GM23338 (cell line): ENCODE results near the gene GZF1. TPM values are rescaled to one million over a fixed set of nuclear protein-coding genes. Genes with fewer than 3 reads are reported as not detected.

Experiments used
- ATAC-seq: fragments of 200-7000 bp; cut with Tn5 transposase; 3 replicates; pipeline ENCODE4 v1.9.1; 2020
- DNase-seq: peaks from one replicate; pipeline ENCODE4 v3.0.0-alpha.2; 2015; ENCODE audit warnings: low spot score
- H2AFZ ChIP-seq: fragments of 200-600 bp; sonication (generic); 2 replicates; pipeline ENCODE4 v1.8.0; 2016; ENCODE audit warnings: antibody characterized with exemption, mild to moderate bottlenecking, moderate library complexity
- H3F3A ChIP-seq: fragments of 200-600 bp; sonication (generic); replicated peaks from 2 replicates; pipeline ENCODE4 v1.8.0; 2017; ENCODE audit warnings: antibody characterized with exemption, mixed run types, low read depth
- H3K27ac ChIP-seq: fragments of 200-600 bp; sonication (generic); 2 replicates; pipeline ENCODE4 v1.6.1; 2016; ENCODE audit warnings: low read depth
- H3K27me3 ChIP-seq: fragments of 200-600 bp; sonication (generic); 2 replicates; pipeline ENCODE4 v1.8.0; 2016; ENCODE audit warnings: mild to moderate bottlenecking, mixed run types, moderate library complexity; ENCODE audit not compliant: insufficient read depth
- H3K36me3 ChIP-seq: fragments of 200-600 bp; sonication (generic); 2 replicates; pipeline ENCODE4 v1.8.0; 2016; ENCODE audit warnings: mild to moderate bottlenecking; ENCODE audit not compliant: insufficient read depth
- H3K4me1 ChIP-seq: fragments of 200-600 bp; sonication (generic); 2 replicates; pipeline ENCODE4 v1.8.0; 2016; ENCODE audit warnings: mild to moderate bottlenecking, moderate library complexity; ENCODE audit not compliant: insufficient read depth
- H3K4me2 ChIP-seq: fragments of 200-600 bp; sonication (generic); 2 replicates; pipeline ENCODE4 v1.7.1; 2017; ENCODE audit warnings: mixed run types
- H3K4me3 ChIP-seq: fragments of 200-600 bp; sonication (generic); 2 replicates; pipeline ENCODE4 v1.6.1; 2016; ENCODE audit warnings: mixed run types
- H3K79me2 ChIP-seq: fragments of 200-600 bp; sonication (generic); replicated peaks from 2 replicates; pipeline ENCODE4 v1.8.0; 2017; ENCODE audit warnings: mild to moderate bottlenecking; ENCODE audit not compliant: insufficient read depth
- H3K9me2 ChIP-seq: fragments of 200-600 bp; sonication (generic); 2 replicates; pipeline ENCODE4 v1.8.0; 2017; ENCODE audit not compliant: insufficient read depth
- H4K20me1 ChIP-seq: fragments of 200-600 bp; sonication (generic); replicated peaks from 2 replicates; pipeline ENCODE4 v1.8.0; 2017; ENCODE audit warnings: mild to moderate bottlenecking; ENCODE audit not compliant: insufficient read depth
- H3K27ac Mint-ChIP-seq: 2 replicates; pipeline ENCODE4 v1.8.0; 2020; ENCODE audit warnings: inconsistent platforms, mild to moderate bottlenecking, moderate library complexity, mixed read lengths
- H3K27me3 Mint-ChIP-seq: 3 replicates; pipeline ENCODE4 v1.8.0; 2022; ENCODE audit warnings: low read depth, mild to moderate bottlenecking, moderate library complexity, mixed read lengths, inconsistent platforms; ENCODE audit not compliant: insufficient read depth, poor library complexity
- H3K36me3 Mint-ChIP-seq: 3 replicates; pipeline ENCODE4 v1.8.0; 2021; ENCODE audit warnings: low read depth, mild to moderate bottlenecking, inconsistent platforms, moderate library complexity, mixed read lengths
- H3K4me1 Mint-ChIP-seq: 3 replicates; pipeline ENCODE4 v1.8.0; 2020; ENCODE audit warnings: mild to moderate bottlenecking, inconsistent platforms, mixed read lengths
- H3K4me3 Mint-ChIP-seq: 3 replicates; pipeline ENCODE4 v1.8.0; 2021; ENCODE audit warnings: moderate library complexity, mild to moderate bottlenecking, inconsistent platforms, mixed read lengths
- H3K9me3 Mint-ChIP-seq: 3 replicates; pipeline ENCODE4 v1.8.0; 2020; ENCODE audit warnings: moderate library complexity, mild to moderate bottlenecking, inconsistent platforms, mixed read lengths
- CREB1 ChIP-seq: fragments of 250-450 bp; sonication (Bioruptor Pico); IDR thresholded peaks from 2 replicates; pipeline ENCODE4 v1.5.0; 2020; ENCODE audit warnings: low read depth, mild to moderate bottlenecking, moderate library complexity
- CTCF ChIP-seq, 2 experiments: fragments of 200-600 bp in 1 of 2; sonication (generic) in 1 of 2; conservative IDR thresholded peaks; 2 replicates each; pipeline versions ENCODE4 v1.5.1 to v1.6.1; 2016 to 2017; ENCODE audit warnings: antibody characterized with exemption in 2 of 2, low read depth in 2 of 2, mild to moderate bottlenecking in 2 of 2, moderate library complexity in 1 of 2
- EZH2 ChIP-seq: fragments of 200-600 bp; sonication (generic); IDR thresholded peaks from one replicate; pipeline ENCODE4 v1.8.0; 2017; ENCODE audit warnings: antibody characterized with exemption, mild to moderate bottlenecking, low read depth; ENCODE audit not compliant: unreplicated experiment
- EZH2phosphoT487 ChIP-seq: fragments of 200-600 bp; sonication (generic); IDR thresholded peaks from one replicate; pipeline ENCODE4 v1.8.1; 2018; ENCODE audit warnings: antibody characterized with exemption; ENCODE audit not compliant: unreplicated experiment
- JUNB ChIP-seq: IDR thresholded peaks from one replicate; pipeline ENCODE4 v1.6.1; 2016; ENCODE audit warnings: antibody characterized with exemption; ENCODE audit not compliant: unreplicated experiment
- NANOG ChIP-seq: IDR thresholded peaks from 2 replicates; pipeline ENCODE4 v1.6.1; 2016; ENCODE audit warnings: antibody characterized with exemption, borderline replicate concordance
- POLR2AphosphoS5 ChIP-seq: IDR thresholded peaks from 2 replicates; pipeline ENCODE4 v1.6.1; 2016; ENCODE audit warnings: antibody characterized with exemption, low read depth
- STAT1 ChIP-seq: IDR thresholded peaks from one replicate; pipeline ENCODE4 v1.6.1; 2016; ENCODE audit warnings: antibody characterized with exemption; ENCODE audit not compliant: unreplicated experiment
- ZNF114 ChIP-seq: fragments of 250-450 bp; sonication (Bioruptor Pico); IDR thresholded peaks from 2 replicates; pipeline ENCODE4 v1.5.0; 2020; ENCODE audit warnings: mild to moderate bottlenecking, moderate library complexity
- ZNF331 ChIP-seq: fragments of 250-450 bp; sonication (Bioruptor Pico); IDR thresholded peaks from 2 replicates; pipeline ENCODE4 v1.5.0; 2020; ENCODE audit warnings: low read depth, mild to moderate bottlenecking, moderate library complexity
- ZNF462 ChIP-seq: fragments of 250-450 bp; sonication (Bioruptor Pico); IDR thresholded peaks from 2 replicates; pipeline ENCODE4 v1.5.0; 2020; ENCODE audit warnings: mild to moderate bottlenecking, moderate library complexity
- polyA plus RNA-seq: library from polyadenylated mRNA; unstranded; fragments of >200 nt; fragmentation: Nextera tagmentation; extraction: Ambion mirVana; gene quantifications from 2 replicates; pipeline ENCODE4 v1.2.1, GENCODE V29; 2016
- total RNA-seq: library from RNA; depleted of rRNA; stranded (reverse); fragments of >200 nt; shearing (Covaris generic); gene quantifications from 2 replicates; pipeline ENCODE4 v1.2.3, GENCODE V29; 2014
- TF ChIP-seq, protein P1 (sequence below): IDR thresholded peaks from 2 replicates; pipeline ENCODE4 v1.6.1; 2016; ENCODE audit warnings: antibody characterized with exemption

Gene GZF1
- total and polyA plus RNA-seq, 2 experiments from 2014 or later: 4.2 to 15.7 TPM

- peaks cover 61% of the 10 kb centered on the region for H4K20me1 ChIP-seq
- H3K36me3 ChIP-seq: no peaks in the 10 kb centered on the region
- Mint-ChIP-seq H3K9me3 (no peaks in the 10 kb centered on the region), H3K27ac (no peak overlapping the region), H3K27me3 (no peaks in the 10 kb centered on the region), H3K4me1 (peaks cover 13% of the 10 kb centered on the region; the same call in 2 of the 3 replicates), H3K36me3 (no peaks in the 10 kb centered on the region), H3K4me3 (no peak overlapping the region)
- H3K27ac ChIP-seq: no peak overlapping the region
- ATAC-seq (no peak), DNase-seq (no peak)
- no peak overlapping the region for H3K4me2 ChIP-seq
- H2AFZ ChIP-seq: no peak overlapping the region
- H3F3A ChIP-seq: no peaks in the 10 kb centered on the region
- peaks cover 100% of the 10 kb centered on the region for H3K79me2 ChIP-seq
- no peaks in the 10 kb centered on the region for H3K27me3 ChIP-seq
- no peak overlapping the region for H3K4me3 ChIP-seq
- peaks cover 17% of the 10 kb centered on the region for H3K4me1 ChIP-seq
- no peaks in the 10 kb centered on the region for H3K9me2 ChIP-seq
- TF ChIP-seq, protein P1, sequence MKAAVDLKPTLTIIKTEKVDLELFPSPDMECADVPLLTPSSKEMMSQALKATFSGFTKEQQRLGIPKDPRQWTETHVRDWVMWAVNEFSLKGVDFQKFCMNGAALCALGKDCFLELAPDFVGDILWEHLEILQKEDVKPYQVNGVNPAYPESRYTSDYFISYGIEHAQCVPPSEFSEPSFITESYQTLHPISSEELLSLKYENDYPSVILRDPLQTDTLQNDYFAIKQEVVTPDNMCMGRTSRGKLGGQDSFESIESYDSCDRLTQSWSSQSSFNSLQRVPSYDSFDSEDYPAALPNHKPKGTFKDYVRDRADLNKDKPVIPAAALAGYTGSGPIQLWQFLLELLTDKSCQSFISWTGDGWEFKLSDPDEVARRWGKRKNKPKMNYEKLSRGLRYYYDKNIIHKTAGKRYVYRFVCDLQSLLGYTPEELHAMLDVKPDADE: no peak
Observed at GRCh38 chr20:23408957-23409356, 47.0 kb downstream of the GZF1 start.

DNA sequence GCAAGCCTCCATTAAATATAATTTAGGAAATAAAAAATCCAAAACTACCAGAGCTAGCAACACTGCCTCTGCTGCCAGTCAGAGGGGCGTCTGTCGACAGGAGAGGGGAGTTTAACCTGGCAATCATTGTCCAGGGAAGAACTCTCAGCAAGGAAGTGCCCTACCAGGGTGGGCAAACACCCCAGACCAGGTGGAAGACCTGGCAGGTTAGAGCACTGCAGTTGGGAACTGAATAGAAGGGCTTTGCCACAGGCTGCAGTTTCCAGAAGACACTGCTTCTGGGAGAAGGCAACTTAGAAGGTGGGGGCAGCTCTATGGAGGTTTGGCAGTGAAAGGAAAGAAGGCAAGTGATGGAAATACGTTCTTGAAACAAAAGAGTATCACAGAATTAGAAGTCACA lies 47.8 kb downstream of the GZF1 start:
- H3K9me3 Mint-ChIP-seq: no peaks in the 10 kb centered on the region
- no peak overlapping the region for H3K4me3 Mint-ChIP-seq
- Histone ChIP-seq H3K9me2 (no peaks in the 10 kb centered on the region), H3K27me3 (no peaks in the 10 kb centered on the region), H3K27ac (no peak overlapping the region), H4K20me1 (peaks cover 54% of the 10 kb centered on the region), H2AFZ (no peak overlapping the region), H3K4me1 (peaks cover 17% of the 10 kb centered on the region), H3K4me2 (no peak overlapping the region), H3F3A (no peaks in the 10 kb centered on the region), H3K79me2 (peaks cover 100% of the 10 kb centered on the region), H3K4me3 (no peak overlapping the region), H3K36me3 (no peaks in the 10 kb centered on the region)
- DNase-seq: peak; percentile 11
- H3K27ac Mint-ChIP-seq: no peak overlapping the region
- peaks cover 13% of the 10 kb centered on the region; the same call in 2 of the 3 replicates for H3K4me1 Mint-ChIP-seq
- peak; percentile 61 for ATAC-seq
- no peaks in the 10 kb centered on the region for H3K27me3 Mint-ChIP-seq
- no peaks in the 10 kb centered on the region for H3K36me3 Mint-ChIP-seq
- TF ChIP-seq ZNF114 (CRISPR knock-in tag) (no peak), POLR2AphosphoS5 (no peak), STAT1 (no peak), EZH2 (no peak), ZNF331 (no peak), NANOG (no peak), CREB1 (no peak), CTCF (conservative IDR thresholded peaks at IDR 0.05; ENCODE audit: low read depth in 2 of 2) (no peak), JUNB (no peak), EZH2phosphoT487 (no peak), ZNF462 (CRISPR knock-in tag) (no peak)
- TF ChIP-seq, protein P1: no peak
